HG02938 (cell line): ENCODE results near the gene STARD9.

Source experiments
- ATAC-seq: cut with Tn5 transposase; IDR thresholded peaks from one replicate; pipeline ENCODE4 v1.9.1; 2021; ENCODE audit warnings: mild to moderate bottlenecking, moderate library complexity; ENCODE audit not compliant: unreplicated experiment

The STARD9 gene

DNA sequence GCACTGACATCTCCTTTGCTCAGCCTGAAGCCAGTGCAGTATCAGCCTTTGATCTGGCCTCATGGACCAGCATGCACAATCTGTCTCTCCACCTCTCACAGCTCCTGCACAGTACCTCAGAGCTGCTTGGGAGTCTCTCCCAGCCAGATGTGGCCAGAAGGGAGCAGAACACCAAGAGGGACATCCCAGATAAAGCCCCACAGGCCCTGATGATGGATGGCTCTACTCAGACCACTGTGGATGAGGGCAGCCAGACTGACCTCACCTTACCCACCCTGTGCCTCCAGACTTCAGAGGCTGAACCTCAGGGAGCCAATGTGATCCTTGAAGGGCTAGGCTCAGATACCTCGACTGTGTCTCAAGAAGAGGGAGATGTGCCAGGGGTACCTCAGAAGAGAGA is 117.1 kb downstream of the STARD9 start:
- no peak for ATAC-seq

DNA sequence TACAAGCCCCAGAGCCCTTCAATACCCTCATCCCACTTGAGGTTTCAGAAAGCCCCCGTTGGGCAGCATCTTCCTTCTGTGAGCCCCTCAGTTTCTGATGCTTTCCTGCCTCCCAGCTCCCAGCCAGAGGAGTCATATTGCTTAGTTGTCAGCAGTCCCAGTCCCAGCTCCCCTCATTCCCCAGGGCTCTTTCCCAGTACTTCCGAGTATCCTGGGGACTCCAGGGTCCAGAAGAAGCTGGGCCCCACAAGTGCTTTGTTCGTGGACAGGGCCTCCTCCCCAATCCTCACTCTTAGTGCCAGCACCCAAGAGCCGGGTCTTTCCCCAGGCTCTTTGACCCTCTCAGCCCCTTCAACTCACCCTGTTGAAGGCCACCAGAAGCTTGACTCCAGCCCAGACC is 117.6 kb downstream of the STARD9 start:
- ATAC-seq: no peak

DNA sequence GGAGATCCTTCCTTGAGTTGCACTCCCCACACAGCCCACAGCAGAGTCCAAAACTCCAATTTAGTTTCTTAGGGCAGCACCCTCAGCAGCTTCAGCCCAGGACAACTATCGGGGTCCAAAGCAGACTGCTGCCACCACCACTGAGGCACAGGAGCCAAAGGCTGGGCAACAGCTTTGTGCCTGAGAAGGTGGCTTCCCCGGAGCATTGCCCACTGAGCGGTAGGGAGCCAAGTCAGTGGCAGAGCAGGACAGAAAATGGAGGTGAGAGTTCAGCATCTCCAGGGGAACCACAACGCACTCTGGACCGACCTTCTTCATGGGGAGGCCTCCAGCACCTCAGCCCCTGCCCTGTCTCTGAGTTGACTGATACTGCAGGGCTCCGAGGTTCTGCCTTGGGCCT is 118.1 kb downstream of the STARD9 start:
- no peak for ATAC-seq

DNA sequence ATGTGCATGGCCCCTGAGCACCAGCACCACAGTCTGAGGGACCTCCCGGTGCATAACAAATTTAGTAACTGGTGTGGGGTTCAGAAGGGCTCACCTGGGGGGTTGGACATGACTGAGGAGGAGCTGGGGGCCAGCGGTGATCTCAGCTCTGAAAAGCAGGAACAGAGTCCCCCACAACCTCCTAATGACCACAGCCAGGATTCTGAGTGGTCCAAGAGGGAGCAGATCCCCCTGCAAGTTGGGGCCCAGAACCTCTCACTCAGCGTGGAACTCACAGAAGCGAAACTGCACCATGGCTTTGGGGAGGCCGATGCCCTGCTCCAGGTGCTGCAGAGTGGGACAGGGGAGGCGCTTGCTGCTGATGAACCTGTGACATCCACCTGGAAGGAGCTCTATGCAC is 118.5 kb downstream of the STARD9 start:
- no peak for ATAC-seq

- ATAC-seq: no peak
Observed at GRCh38 chr15:42694398-42694797, 119.0 kb downstream of the STARD9 start.

- no peak for ATAC-seq
Observed at GRCh38 chr15:42695527-42696071, 120.2 kb downstream of the STARD9 start.

- no peak for ATAC-seq
Observed at GRCh38 chr15:42696626-42697025, 121.2 kb downstream of the STARD9 start.

GRCh38 chr15:42704492-42704926 is 129.1 kb downstream of the STARD9 start:
- ATAC-seq: no peak

GRCh38 chr15:42705336-42705735 is 129.9 kb downstream of the STARD9 start:
- no peak for ATAC-seq

DNA sequence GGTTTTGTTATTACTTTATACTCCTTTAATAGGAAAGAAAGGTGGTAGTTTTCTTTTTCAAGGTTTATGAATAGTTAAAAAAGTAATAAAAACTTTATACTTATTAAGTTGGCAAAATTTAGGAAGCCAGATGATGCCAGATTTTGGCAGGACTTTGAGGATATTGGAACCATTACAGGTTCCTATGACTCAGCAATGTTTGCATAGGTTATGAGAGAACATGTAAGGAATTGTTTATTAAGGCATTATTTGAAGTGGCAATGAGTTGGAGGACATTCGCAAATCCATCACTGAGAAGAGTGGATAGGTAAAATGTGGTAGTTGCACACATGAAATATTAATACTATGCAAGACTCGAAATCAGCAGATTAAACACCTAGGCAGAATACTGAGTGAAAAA is 131.7 kb downstream of the STARD9 start:
- ATAC-seq: no peak

DNA sequence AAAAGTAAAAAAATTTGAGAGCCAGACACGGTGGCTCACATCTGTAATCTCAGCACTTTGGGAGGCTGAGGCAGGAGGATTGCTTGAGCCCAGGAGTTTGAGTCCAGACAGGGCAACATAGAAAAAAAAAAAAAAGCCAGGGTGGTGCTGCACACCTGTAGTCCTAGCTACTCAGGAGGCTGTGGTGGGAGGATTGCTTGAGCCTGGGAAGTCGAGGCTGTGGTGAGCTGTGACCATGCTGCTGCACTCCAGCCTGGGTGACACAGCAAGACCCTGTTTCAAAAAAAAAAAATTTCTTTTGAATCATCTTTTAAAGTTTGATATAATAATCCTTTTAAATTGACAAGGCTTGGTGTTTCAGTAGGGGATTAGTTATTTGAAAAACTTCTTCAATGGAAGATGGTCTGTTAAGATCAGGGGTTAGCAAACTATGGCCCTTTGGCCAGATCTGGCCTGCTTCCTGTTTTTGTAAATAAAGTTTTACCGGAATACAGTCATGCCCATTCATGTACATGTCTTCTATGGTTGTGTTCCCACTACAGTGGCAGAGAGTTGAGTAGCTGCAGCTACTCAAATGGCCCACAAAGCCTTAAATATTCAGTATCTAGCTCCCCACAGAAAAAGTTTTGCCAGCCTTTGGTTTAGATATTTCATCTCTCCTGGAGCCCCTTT is 132.6 kb downstream of the STARD9 start:
- ATAC-seq: no peak

GRCh38 chr15:42710662-42711061 is 135.3 kb downstream of the STARD9 start:
- ATAC-seq: no peak

GRCh38 chr15:42711746-42712145 is 136.3 kb downstream of the STARD9 start:
- no peak for ATAC-seq

DNA sequence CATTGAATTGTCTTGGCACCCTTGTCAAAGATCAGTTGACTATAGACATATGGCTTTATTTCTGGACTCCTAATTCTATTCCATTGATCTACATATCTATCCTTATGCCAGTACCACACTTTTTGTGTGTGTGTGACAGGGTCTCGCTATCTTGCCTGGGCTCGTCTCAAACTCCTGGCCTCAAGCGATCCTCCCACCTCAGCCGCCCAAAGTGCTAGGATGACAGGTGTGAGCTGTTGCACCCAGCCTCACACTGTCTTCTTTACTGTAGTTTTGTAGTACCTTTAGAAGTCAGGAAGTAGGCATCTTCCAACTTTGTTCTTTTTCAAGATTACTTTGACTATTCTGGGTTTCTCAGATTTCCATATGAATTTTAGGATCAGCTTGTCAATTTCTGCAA is 137.2 kb downstream of the STARD9 start:
- no peak for ATAC-seq

GRCh38 chr15:42716125-42716524 is 140.7 kb downstream of the STARD9 start:
- ATAC-seq: no peak

DNA sequence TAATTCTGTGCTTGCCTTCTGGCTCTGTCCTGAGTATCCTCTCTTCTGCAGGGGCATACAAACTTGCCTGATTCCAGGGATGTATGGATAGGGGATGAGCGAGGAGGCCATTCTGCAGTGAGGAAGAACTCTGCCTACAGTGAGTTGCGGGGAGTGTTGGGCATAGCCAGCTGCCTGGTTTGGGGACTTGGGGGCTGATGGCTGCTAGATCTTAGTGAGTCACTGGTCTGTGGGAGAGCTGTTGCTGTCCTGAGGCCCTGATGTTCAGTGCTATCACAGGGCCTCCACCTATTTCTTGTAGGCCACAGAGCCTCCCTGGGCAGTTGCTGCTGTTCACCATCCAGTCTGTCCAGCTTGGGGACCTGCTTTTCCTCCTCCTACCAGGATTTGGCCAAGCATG is 141.2 kb downstream of the STARD9 start:
- no peak for ATAC-seq

GRCh38 chr15:42719043-42719442 is 143.6 kb downstream of the STARD9 start:
- no peak for ATAC-seq

DNA sequence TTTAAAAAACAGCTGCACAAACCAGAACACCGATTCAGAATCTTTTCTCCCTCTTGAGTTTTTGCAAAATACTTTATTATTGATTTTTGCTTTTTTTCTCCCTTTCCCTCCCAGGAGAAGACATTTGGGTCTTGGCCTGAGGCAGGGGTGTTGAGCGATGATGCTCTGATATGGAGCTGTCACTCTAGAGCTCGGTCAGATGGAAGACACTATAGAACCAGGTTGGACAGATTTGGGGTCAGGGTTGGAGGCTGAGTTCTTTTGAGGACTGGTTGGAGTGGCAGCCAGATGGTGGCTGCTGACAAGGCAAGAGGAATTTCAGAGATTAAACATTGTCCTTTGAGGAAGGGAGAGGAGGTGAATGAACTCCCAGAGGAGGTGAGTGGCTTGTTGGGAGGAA is 144.7 kb downstream of the STARD9 start:
- no peak for ATAC-seq

DNA sequence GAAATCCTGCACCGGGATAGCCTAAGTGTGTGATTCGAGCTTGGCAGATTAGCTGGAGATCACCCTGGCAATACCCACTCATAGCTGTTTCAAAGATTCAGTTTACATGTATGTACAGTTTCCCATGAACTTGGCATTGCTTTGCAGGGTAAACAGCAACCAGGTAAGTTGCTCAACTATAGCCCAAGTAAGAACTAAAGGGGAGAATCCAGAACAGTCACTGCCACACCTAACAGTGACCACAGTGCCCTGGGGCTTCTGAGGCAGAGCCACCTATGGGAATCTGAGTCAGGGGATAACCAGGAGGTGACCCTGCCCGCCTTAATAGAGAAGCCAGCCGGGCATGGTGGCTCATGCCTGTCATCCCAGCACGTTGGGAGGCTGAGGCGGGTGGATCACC is 145.6 kb downstream of the STARD9 start:
- no peak for ATAC-seq

- no peak for ATAC-seq
Observed at GRCh38 chr15:42721916-42722315, 146.5 kb downstream of the STARD9 start.

GRCh38 chr15:42723068-42723467 is 147.7 kb downstream of the STARD9 start:
- ATAC-seq: no peak

GRCh38 chr15:42724276-42724675 is 148.9 kb downstream of the STARD9 start:
- ATAC-seq: no peak

- ATAC-seq: no peak
Observed at GRCh38 chr15:42725331-42725903, 150.0 kb downstream of the STARD9 start.
